SK-N-MC (cell line): ENCODE measurements around the gene MSH5.

ENCODE experiments used
- EZH2 ChIP-seq: fragments of 200-600 bp; sonication (generic); IDR thresholded peaks from one replicate; pipeline ENCODE4 v1.6.1; 2017; ENCODE audit warnings: antibody characterized with exemption
- POLR2AphosphoS5 ChIP-seq: IDR thresholded peaks from 2 replicates; pipeline ENCODE4 v1.6.1; 2012; ENCODE audit warnings: mild to moderate bottlenecking, low read depth, low read length, borderline replicate concordance

DNA sequence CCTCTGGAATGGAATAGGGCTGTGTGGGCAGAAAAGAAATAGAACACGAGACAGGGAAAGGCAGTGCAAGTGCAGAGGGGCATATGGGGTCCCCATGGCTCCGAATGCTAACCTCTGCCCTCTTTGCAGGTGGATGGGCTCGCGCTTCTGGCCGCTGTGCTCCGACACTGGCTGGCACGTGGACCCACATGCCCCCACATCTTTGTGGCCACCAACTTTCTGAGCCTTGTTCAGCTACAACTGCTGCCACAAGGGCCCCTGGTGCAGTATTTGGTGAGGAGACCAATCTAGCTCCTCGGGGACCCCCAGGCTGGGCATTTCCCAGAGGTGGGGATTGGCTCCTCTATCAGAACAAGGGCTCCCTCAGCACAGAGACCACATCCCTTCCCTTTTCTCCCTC, 21.5 kb downstream of the MSH5 start:
- TF ChIP-seq POLR2AphosphoS5 = no peak
- TF ChIP-seq EZH2 = no peak
